SH-SY5Y (cell line): Measurements from ENCODE around the gene TGFA.

Experiments used
- GATA2 ChIP-seq: IDR thresholded peaks from 2 replicates; pipeline ENCODE4 v1.6.1; 2011; ENCODE audit warnings: mild to moderate bottlenecking, low read depth, low read length
- GATA3 ChIP-seq: IDR thresholded peaks from 2 replicates; pipeline ENCODE4 v1.6.1; 2011; ENCODE audit warnings: low read depth, mild to moderate bottlenecking, low read length, moderate library complexity

Gene TGFA

GRCh38 chr2:70522627-70523026 is 31.0 kb downstream of the TGFA start:
- no peak for TF ChIP-seq GATA3
- TF ChIP-seq GATA2, result no peak

GRCh38 chr2:70520825-70521224 is 32.8 kb downstream of the TGFA start:
- TF ChIP-seq GATA3 (no peak), GATA2 (no peak)

- TF ChIP-seq GATA2 (no peak), GATA3 (no peak)
These were observed 34.2 kb downstream of the TGFA start for GRCh38 chr2:70519453-70519852.

- TF ChIP-seq GATA2 (no peak), GATA3 (no peak)
These were observed 35.1 kb downstream of the TGFA start for GRCh38 chr2:70518557-70518956.

GRCh38 chr2:70517804-70518203 is 35.8 kb downstream of the TGFA start:
- TF ChIP-seq GATA3, result no peak
- TF ChIP-seq GATA2, result no peak

GRCh38 chr2:70516596-70516995 is 37.0 kb downstream of the TGFA start:
- TF ChIP-seq GATA2, result no peak
- TF ChIP-seq GATA3, result no peak

- TF ChIP-seq GATA3 (no peak), GATA2 (no peak)
These were observed 37.7 kb downstream of the TGFA start for GRCh38 chr2:70515938-70516337.

- TF ChIP-seq GATA2 (no peak), GATA3 (no peak)
These were observed 39.0 kb downstream of the TGFA start for GRCh38 chr2:70514612-70515055.

GRCh38 chr2:70513738-70514137 is 39.9 kb downstream of the TGFA start:
- TF ChIP-seq GATA3 (no peak), GATA2 (no peak)

- TF ChIP-seq GATA2 (no peak), GATA3 (no peak)
These were observed 41.5 kb downstream of the TGFA start for GRCh38 chr2:70511971-70512729.

- no peak for TF ChIP-seq GATA3
- TF ChIP-seq GATA2, result no peak
These were observed 43.3 kb downstream of the TGFA start for GRCh38 chr2:70510313-70510712.

GRCh38 chr2:70509565-70509964 is 44.1 kb downstream of the TGFA start:
- TF ChIP-seq GATA2 (no peak), GATA3 (no peak)

GRCh38 chr2:70508711-70509462 is 44.7 kb downstream of the TGFA start:
- TF ChIP-seq GATA3 (no peak), GATA2 (no peak)

GRCh38 chr2:70505613-70506391 is 47.8 kb downstream of the TGFA start:
- TF ChIP-seq GATA3, result no peak
- TF ChIP-seq GATA2, result no peak

- no peak for TF ChIP-seq GATA2
- TF ChIP-seq GATA3, result no peak
These were observed 48.9 kb downstream of the TGFA start for GRCh38 chr2:70504750-70505149.
